ENCODE measurements around the gene NKAIN2.

NKAIN2 gene

GRCh38 chr6:123771126-123771525 lies 32.5 kb upstream of the NKAIN2 start:
- no peak for TF ChIP-seq CTCF (IDR thresholded peaks at IDR 0.05; ENCODE audit: low read depth, low read length)
- no peak overlapping the region for H3K4me3 ChIP-seq (ENCODE audit: low read depth, low read length)

DNA sequence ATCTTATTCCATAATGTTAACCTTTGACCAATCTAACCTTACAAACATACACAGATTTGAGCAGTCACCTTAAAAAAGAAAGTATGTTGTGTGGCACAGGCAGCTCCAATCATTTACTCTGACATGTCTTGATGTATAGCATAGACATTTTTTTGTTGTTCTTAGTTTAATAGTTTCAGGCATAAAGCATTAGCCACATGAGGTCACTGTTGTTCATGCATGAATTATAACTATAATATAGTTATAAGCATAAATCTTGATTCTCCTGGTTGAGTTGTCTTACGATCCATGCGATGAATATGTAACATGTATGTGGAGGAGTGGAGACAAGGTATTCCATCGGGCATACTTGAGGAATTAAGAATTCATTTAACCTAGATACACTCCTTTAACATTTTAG lies 26.1 kb upstream of the NKAIN2 start:
- TF ChIP-seq CTCF (IDR thresholded peaks at IDR 0.05; ENCODE audit: low read depth, low read length), result no peak
- H3K4me3 ChIP-seq (ENCODE audit: low read depth, low read length), result no peak overlapping the region

- H3K4me3 ChIP-seq (ENCODE audit: low read depth, low read length), result no peak overlapping the region
- no peak for TF ChIP-seq CTCF (IDR thresholded peaks at IDR 0.05; ENCODE audit: low read depth, low read length)
Measured at GRCh38 chr6:123780021-123780420, 23.6 kb upstream of the NKAIN2 start.

DNA sequence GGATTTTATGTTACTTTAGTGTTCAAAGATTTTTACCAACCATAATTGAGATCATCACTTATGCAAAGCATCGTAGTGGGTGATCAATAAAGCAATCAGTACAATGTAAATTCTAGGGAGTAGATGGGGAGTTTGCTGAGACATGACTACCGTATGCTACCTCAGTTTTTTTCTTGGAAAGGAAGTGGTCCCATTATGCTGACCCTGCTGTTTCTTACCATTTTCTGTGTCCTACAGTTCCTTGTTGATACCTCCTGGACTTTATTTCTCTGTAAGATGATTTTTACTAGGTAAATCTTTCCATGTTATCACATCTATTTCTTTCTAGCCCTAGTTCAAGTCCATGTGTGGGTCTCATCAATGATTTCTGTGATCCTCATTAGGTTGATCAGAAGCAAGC lies 19.3 kb upstream of the NKAIN2 start:
- no peak for TF ChIP-seq CTCF (IDR thresholded peaks at IDR 0.05; ENCODE audit: low read depth, low read length)
- no peak overlapping the region for H3K4me3 ChIP-seq (ENCODE audit: low read depth, low read length)

DNA sequence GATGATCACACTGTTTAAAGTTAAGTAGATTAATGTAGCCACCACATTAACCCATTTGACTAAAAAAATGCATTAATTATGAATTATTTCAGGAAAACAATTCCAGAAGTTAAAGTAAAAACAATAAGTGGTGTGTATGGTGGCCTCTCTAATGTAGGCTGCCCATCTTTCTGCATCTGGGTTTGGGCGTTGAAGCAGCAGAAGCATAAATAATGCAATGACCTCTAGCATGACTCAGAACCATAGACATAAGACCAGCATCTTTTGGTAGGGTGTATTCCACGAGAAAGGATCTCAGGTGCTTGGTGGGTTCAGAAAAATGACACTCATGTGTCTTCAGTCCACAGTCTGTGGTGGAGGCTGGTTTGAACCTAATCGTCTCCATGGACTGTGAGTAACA lies 18.6 kb upstream of the NKAIN2 start:
- TF ChIP-seq CTCF (IDR thresholded peaks at IDR 0.05; ENCODE audit: low read depth, low read length), result no peak
- no peak overlapping the region for H3K4me3 ChIP-seq (ENCODE audit: low read depth, low read length)

DNA sequence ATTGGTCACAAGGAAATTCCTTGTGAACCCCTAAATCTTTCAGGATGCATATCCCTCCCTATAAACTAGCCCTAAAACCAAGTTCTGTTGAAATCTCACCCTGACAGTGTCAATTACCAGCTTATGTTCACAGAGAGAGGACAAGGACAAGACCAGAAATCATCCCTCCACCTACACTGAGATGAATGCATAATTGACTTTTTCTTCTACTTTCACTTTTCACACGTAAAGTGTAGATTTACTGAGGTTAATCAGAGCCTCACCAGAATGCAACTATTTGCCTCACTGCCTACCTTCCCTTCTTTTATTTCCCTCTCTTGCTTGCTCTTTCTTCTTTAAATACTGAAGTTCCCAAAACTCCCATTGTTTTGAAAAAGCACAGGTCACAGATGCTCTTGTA lies 15.3 kb upstream of the NKAIN2 start:
- TF ChIP-seq CTCF (IDR thresholded peaks at IDR 0.05; ENCODE audit: low read depth, low read length), result no peak
- no peak overlapping the region for H3K4me3 ChIP-seq (ENCODE audit: low read depth, low read length)

- H3K4me3 ChIP-seq (ENCODE audit: low read depth, low read length), result no peak overlapping the region
- no peak for TF ChIP-seq CTCF (IDR thresholded peaks at IDR 0.05; ENCODE audit: low read depth, low read length)
Measured at GRCh38 chr6:123794190-123794589, 9.5 kb upstream of the NKAIN2 start.
